ENCODE results near the gene CALN1.
"Not testable (repeated sequence)": the region's sequence is repeated elsewhere in the genome, so short reads cannot be mapped to it uniquely, and the experiment has no call there.

The CALN1 gene

DNA sequence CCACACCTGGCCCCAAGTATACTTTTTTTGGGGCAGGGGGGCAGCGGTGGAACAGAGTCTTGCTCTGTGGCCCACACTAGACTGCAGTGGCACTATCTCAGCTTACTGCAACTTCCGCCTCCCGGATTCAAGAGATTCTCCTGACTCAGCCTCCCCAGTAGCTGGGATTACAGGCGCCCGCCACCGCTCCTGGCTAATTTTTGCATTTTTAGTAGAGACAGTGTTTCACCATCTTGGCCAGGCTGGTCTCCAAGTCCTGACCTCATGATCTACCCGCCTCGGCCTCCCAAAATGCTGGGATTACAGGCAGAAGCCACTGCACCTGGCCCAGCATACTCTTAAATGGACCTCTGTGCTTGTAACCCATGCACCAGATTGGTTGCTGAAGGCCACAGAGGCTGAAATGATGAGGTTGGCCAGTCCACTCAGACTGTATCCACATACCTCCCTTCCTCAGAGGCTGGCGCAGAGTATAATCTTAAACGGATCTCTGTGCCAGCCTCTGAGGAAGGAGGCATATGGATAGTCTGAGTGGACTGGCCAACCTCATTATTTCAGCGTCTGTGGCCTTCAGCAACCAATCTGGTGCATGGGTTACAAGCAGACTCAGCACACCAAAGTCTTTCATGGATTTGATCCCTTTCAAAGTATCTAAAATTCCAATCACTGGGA, 3.0 kb downstream of the CALN1 start:
- no peak for DNase-seq

DNA sequence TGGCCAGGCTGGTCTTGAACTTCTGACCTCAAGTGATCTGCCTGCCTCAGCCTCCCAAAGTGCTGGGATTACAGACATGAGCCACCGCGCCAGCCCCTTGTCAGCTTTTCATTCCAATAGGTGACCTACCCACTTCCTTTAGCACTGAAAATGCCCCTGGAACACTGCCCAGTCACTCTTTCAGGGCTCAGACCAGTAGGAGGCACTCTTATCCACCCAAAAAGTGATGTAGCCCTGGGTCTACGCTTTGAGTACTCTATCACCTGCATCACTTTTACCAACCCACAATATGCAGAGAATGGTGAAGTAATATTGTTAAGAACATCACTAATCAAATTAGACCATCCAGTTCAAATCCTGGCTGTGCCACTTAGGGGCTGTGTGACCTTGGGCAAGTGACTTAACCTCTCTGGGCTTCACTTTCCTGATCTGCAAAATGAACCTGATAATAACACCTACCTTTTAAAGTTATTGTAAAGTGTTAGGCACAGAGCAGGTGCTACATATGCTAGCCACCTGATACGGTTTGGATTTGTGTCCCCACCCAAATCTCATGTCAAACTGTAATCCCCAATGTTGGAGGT, 5.2 kb downstream of the CALN1 start:
- no peak for DNase-seq

DNA sequence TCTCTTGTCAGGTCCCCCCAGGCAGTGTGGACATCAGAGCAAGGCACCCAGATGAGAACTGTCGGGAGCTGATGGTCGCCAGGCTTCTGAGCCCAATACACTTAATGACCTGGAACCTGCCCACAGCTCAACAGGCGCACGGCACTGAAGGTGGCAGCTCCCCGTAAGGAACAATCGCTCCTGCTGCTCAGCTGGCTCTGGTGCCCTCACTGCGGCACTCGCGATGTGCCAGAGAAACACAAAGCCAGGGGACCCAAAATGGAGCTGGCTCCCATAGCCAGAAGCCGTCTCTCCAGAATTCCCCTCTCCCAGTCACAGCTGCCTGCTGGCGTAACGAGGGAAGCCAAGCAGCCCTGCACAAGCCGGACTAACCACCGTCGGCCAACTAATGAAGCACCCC, 6.3 kb downstream of the CALN1 start:
- no peak for DNase-seq

DNA sequence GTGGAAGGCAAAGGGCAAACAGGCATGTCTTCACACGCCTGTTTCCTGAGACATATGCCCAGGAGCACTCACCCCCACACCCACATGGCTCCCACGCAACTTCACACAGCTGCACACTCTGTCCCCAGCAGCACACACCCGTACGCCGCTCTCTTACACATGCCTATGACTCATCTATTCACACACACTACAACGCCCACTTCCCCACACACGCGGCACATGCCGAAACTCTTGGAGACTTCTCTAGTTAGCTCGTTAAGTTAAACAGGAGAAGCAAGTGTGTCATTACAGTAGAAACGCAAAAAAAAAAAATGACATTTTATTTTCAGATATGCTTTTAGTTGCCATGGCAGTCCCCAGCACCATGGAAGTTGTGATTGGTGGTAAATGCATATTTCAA, 6.7 kb downstream of the CALN1 start:
- DNase-seq: no peak

DNA sequence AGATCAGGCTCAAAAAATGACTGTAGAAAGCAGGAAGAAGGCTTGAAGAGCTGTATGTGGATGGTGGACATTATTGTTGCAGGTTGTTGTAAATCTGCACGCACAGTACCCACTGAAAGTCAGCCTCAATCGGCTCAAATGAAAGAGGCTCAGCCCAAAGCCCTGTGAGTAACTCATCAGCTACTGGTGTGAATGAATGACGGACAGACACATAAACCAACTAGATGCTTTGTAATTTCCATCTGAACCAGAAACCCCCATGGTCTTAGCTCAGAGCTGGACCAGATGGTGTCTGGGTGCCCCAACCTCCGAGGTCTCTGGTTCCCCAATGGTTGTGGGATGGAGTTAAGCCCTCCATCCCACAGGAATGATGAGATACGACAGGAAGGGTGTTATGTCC, 7.4 kb downstream of the CALN1 start:
- DNase-seq: no peak

DNA sequence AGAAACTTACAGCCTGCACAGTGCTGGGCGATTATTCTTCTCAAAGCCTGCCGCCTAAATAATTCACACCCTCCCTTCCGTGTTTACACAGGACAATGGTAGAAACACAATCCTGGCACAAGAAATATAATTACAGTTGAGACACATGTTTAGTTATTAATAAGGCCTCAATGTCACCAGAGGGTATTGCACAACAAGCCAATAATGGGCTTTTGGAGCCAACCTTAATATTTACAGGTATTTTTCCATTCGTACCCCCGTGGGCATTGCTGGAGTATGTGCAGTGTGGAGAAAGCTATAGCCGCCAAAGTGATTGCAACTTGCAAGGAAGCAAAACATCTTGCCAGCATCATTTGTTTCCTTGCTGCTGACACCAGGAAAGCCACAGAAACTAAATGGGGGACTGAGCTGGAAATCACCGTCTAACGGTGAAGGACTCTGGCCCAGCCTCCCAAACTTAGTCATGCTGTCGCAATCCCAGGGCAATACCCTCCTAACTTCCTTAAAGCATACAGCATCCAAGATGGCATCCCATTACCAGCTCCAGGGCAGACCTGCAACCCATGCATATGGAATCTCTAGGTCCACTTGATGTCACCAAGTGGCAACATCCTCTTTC, 8.6 kb downstream of the CALN1 start:
- DNase-seq: no peak

DNA sequence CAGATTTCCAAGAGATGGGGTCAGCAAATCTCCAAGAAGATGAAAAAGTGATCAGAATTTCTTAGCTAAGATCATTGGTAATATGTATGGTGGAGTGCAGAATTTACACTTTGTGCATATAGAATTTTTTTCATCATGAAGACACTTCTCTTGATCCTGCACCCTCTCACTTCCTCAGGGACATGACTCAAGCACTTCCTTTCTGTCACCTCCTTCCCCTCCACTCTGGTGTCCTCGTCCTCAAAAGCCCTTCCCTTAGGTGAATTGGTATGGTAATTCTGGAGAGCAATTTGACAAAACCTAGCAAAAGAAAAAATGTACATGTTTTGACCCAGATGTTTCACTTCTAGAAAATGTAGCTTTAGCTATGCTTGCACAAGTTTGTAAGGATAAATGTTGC, 18.1 kb downstream of the CALN1 start:
- DNase-seq: no peak

DNA sequence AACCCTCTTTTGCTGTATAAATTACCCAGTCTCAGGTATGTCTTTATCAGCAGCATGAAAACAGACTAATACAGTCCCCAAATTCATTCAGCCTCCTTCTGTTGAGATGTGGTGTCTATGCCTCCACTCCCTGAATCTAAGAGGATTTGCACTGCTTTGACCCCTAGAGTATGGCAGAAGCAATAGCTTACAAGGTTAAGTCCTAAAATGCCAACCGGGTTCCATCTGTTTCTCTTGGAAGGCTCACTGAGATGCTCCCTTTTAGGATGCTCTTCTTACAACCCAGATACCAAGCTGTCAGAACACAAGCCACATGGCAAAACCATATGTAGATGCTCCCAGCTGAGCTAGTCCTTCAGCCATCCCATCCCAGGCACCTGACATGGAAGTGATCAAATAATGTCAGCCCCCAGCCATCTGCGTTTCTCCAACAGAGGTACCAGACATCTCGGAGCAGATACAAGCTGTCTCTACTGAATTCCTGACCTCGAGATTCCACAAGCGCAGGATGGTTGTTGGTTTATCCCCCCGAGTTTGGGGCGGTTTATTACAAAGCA, 20.2 kb downstream of the CALN1 start:
- DNase-seq: no peak

DNA sequence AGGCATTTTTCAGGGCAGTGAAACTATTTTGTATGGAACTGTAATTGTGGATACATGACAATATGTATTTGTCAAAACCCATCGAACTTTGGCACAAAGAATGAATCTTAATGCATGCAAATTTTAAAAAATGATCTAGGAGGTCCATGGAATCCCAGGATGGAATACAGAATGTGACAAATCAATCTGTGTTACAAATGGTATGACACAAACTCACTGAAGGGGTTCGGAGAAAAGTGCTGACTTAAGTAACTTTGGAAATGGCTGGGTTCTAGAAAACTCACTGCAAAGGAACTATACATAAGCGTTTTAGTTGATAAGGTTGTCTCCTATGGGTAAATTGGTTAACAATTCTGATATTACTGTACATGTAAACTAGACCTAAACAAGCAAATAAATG, 26.0 kb downstream of the CALN1 start:
- no peak for DNase-seq

DNA sequence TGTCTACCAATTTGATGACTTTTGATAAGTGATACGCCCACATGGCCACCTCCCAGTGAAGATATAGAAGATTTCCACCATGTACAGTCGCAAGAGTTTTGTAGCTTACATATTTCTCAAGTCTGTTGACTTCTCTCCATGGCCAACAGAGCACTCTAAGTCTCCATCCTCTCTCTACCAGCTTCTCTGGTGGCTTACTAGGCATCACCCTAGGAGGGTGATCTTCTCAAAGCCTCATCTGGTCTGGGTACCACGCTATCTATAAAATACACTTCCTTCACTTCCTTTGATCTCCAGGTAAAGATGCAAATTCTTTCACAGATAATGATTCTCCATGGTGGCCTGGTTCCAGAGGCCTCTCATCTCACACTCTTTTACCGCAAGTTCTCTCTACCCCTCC, 49.9 kb downstream of the CALN1 start:
- DNase-seq: no peak

DNA sequence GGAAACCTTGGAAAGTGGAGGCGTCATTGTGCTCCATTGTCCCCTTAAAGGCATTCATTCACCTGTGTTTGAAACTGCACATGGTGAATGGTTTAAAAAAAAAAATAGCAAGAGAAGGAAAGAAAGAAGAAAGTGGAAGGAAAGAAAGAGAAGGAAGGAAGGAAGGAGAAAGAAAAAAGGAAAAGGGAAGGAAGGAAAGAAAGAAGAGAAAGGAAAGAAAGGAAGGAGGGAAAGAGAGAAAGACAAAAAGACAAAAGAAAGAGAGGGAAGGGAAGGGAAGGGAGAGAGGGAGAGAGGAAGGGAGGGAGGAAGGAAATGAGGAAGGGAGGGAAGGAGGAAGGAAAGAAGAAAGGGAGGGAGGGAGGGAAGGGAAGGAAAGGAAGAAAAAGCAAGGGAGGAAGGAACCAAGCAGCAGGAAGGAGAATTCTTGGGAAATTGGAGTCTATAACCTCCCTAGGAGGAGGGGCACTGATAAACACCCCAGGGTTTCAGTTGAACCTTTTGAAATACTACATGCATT, 66.9 kb downstream of the CALN1 start:
- no peak for DNase-seq

DNA sequence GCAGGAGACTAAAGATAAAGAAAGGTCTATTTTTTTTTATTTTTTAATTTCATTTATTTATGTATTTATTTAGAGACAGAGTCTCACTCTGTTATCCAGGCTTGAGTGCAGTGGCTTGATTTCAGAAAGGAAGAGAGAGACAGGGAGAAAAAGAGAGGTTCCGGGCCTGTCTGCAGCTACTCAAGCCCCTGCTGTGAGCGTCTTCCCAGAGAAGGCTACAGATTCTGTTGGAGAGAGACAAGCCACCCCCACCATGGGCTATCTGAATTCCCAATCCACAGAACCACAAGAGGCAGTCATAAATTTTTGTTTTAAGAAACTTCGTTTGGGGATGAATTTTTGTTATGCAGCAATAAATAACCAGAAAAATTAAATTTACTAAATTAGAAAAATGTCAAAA, 68.1 kb downstream of the CALN1 start:
- DNase-seq: no peak

DNA sequence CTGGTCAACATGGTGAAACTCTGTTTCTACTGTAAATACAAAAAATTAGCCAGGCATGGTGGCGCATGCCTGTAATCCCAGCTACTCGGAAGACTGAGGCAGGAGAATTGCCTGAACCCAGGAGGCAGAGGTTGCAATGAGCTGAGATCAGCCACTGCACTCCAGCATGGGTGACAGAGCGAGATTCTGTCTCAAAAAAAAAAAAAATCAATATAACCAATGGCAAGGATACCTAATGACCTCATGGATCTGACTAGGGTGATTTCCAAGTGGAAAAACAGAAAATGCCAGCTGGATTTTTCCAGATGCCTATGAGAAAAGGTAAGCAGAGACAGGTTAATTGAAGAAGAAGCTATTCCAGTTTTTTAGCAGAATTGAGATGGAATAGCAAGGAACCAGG, 68.8 kb downstream of the CALN1 start:
- not testable (repeated sequence) for DNase-seq

DNA sequence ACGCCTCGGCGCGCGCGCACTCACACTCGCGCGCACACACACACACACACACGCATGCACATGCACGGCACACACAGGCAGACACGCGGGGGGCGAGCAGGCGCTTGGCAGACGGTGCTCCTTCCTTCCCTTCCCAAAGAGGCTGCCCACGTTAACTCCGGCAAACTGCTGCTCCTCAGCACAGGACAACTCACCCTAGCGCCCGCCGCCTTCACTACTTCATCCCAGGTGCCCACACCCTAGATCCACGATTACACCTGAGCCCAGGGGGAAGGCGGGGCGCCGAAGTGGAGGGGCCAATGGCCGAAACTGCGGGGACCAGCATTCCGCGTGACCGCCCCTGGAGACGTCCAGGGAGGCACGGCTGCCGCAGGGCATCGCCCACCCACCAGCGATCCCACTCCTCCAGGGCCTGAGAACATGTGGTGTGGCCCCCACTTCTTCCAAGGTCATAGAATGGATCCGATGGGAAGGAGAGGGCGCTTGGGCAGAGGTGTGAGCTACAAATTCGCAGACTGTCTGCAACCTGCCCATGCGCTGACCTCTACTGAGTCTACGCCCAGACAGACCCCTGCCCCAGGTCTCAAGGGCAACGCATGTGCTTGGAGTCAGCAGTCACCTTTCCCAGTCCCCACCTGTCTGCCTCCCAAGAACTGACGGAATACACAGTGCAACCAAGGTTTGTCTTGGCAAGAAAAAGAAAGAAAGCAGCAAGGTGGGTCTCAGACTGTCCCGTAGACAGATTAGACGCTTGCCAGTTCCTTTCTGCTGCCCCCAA, 74.6 kb downstream of the CALN1 start:
- DNase-seq: no peak

DNA sequence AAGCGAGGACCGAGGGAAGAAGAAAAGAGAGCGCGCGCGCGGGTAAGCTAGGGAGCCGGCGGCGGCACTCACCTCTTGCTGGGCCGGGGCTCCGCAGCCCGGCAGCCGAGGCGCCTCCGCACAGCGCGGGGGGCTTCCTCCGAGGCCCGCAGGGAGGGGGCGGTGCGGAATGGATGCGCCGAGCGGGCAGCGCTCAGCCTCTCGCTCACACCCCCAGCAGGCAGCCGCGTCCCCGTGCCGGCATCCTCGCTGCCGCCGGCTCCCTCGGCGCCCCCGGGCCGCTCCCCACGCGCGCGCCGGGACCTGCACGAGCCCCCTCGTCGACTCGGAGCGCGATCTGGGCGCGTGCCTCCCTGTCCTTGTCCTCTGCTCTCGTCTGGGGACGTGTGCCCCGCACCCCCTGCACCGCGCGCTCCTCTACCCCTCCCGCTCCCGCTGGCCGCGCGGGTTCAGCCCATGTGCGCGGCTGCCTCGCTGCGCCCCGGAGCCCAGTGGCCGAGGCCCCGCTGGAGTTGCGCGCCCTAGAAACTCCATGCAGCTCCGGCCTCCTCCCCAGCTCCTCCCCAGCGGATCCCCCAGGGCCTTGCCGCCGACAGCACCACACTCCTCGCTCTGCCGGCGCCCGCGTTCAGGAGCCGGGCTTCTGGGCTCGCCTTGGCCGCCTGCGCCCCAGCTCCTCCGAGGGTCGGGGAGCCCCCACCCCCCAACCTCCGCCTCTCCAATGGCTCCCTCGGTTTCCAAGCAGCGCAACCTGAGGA, 75.3 kb downstream of the CALN1 start:
- DNase-seq: no peak

DNA sequence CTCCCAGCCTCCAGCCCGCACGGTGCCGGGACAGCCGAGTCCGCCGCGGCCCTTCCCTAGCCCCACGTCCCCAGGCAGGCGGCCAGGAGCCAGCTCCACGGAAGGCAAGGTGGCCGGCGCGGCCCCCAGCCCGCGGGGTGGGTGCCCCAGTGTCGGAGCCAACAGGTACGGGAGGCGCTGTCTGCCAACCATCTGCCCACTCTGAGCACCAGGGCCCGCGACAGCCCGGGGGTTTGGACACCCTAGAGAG, 75.8 kb downstream of the CALN1 start:
- DNase-seq: no peak

DNA sequence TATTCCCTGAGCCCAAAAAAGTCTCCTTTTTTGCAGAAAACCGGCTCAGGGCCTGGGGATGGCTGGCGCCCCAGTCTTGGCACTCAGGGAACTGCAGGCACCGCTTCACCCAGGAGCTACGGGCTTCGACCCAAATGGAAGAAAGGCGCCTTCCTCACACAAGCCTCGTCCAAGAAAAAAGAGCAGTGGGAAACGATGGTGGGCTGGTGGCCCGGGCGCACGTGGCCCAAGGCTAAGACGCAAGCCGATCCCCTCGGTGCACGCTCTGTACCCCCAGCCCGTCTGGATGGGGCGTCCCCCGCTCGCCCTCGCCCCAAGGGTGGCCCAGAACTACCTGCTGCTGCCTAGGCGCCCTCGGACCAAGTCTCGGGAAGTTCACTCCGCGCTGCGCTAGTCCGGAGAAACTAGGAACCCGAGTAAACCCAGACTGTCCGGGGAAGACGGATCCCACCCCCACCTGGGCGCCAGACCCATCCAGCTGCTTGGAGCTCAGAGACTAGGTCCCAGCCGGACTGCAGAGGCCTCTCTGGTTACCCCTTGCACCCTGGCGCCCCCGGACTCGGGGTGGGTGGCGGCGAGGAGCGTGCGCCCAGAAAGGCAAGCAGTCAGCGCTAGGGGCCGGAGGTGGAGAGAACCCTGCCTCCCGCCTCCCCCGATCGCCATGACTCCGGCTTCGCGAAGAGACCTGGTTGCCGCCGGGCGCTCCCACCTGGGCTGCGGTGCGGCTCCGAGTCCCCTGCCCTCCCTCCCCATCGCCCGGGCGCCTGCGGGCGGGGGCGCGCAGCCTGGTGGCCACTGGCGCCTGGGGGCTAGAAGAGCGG, 76.4 kb downstream of the CALN1 start:
- no peak for DNase-seq

DNA sequence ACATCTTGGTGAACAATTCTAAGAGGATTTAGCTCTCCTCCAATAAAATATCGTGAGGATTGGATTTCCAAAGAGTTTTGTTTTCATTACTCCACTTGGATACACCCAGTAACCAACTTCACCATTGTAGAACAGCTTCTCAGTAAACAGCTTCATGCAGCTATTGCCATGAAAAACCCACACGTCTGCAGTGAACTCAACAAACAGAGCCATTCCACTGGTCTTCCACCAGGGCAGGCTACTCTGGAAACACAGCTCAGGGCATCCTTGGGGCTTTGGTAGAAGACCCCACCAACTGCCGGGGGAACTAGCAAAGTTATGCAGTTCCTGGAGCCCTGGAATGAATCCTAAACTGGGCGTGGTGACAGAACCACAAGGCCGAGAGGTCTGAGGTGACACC, 77.4 kb downstream of the CALN1 start:
- DNase-seq: no peak

DNA sequence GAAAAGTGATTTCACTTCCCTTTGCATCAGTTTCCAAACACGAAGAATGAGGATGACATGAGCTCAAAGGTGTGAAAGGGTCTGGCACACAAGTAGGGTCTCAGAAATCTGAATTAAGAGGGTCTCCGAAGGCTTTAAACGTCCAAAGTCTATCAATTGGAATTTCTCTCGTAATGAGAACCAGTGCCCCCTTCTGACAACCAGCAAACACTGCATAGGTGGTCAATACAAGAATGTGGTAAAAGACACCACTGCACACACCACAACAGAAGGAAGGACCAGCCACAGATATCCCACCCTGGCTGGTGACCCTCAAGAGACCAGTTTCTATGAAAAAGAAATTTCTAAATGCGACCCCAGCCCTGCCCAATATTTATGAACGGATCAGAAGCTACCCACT, 78.1 kb downstream of the CALN1 start:
- DNase-seq: no peak

DNA sequence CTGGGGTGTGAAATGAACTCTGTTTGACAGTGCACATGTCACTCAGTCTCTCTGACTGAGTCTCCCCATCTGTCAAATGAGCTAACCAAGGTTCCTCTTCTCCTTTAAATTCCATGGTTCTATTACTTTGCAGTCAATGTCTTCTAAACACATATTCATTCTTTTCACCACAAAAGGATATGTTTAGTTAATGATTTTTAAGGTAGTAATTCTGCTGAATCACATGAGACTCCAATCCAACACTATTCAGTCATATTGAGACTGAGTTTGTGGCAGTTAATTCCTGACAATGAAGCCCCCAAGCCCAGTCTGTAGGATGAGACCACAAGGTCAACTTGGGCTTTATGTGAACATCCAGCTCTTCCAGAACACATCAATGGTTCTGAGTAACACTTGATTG, 85.3 kb downstream of the CALN1 start:
- no peak for DNase-seq

DNA sequence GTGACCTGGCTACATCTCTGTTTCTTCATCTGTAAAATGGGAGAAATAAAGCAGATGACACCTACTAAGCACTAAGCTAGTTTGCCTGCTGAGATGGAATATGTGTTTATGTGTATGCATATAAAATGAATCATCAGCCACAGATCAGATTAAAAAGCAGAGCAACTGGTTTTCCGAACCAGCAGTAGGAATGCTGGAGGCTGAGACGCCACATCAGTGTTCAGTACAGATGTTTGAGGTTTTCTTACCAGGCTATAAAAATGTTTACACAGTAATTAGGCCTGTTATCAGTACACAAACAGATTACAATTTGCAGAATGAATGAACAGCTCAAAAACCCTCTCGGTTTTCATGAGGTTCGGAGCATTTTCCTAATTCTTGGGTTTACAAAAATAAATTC, 85.8 kb downstream of the CALN1 start:
- DNase-seq: no peak

DNA sequence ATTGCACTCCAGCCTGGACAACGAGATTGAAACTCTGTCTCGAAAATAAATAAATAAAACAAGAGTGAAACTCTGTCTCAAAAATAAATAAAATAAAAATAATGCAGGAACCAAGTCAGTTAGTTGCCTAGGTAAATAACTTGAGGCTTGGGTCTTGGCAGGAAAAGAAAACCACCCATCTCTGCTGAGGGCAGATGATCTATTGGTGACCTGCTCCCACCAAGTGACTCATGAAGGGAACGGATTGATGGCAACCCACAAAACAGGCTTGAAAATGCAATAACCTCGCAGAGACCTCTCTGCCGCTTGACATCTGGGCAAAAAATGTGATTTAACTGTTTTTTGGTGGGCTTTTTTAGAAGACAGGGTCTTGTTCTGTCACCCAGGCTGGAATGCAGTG, 86.6 kb downstream of the CALN1 start:
- DNase-seq: no peak
